ENCODE results near the gene CWC25. TPM values are rescaled to one million over a fixed set of nuclear protein-coding genes. Genes with fewer than 3 reads are reported as not detected.

The CWC25 gene
- total and polyA plus RNA-seq, 2 of the 13 experiments (the other 11 are each of a cell fraction or from before 2014, with no cell fraction given) = 15.6 to 22.7 TPM

- no peak for TF ChIP-seq FOXM1 (CRISPR knock-in tag; IDR thresholded peaks at IDR 0.05)
- TF ChIP-seq JUN (CRISPR knock-in tag; IDR thresholded peaks at IDR 0.05) = no peak
- 0 out of 2 replicates have a peak, but pooled peaks have one; percentile 74 for TF ChIP-seq NCOA1 (CRISPR knock-in tag; IDR thresholded peaks at IDR 0.05)
- no peak for TF ChIP-seq PLSCR1 (CRISPR knock-in tag; IDR thresholded peaks at IDR 0.05; ENCODE audit: borderline replicate concordance)
- no peak for TF ChIP-seq NFAT5 (CRISPR knock-in tag; IDR thresholded peaks at IDR 0.05)
- TF ChIP-seq FOSL2 (CRISPR knock-in tag; IDR thresholded peaks at IDR 0.05) = 0 out of 2 replicates have a peak, but pooled peaks have one; percentile 8
- TF ChIP-seq HDAC2 (CRISPR knock-in tag; IDR thresholded peaks at IDR 0.05) = peak; percentile 49; the same call in 1 of the 2 replicates
- TF ChIP-seq TARDBP (CRISPR knock-in tag; IDR thresholded peaks at IDR 0.05) = no peak
- TF ChIP-seq ZFP82 (CRISPR knock-in tag; IDR thresholded peaks at IDR 0.05; ENCODE audit: borderline replicate concordance) = 0 out of 2 replicates have a peak, but pooled peaks have one; percentile 15
- no peak for TF ChIP-seq SKI (IDR thresholded peaks at IDR 0.05; ENCODE audit: partially characterized antibody)
- no peak for TF ChIP-seq TRIM24 (CRISPR knock-in tag; IDR thresholded peaks at IDR 0.05)
- TF ChIP-seq SALL1 (CRISPR knock-in tag; IDR thresholded peaks at IDR 0.05) = no peak
- no peak for TF ChIP-seq ZNF557 (CRISPR knock-in tag; IDR thresholded peaks at IDR 0.05)
- no peak for TF ChIP-seq GLI4 (CRISPR knock-in tag; IDR thresholded peaks at IDR 0.05; ENCODE audit: borderline replicate concordance)
- TF ChIP-seq ZMYM2 (CRISPR knock-in tag; IDR thresholded peaks at IDR 0.05) = peak; percentile 24; the same call in 1 of the 2 replicates
- no peak for TF ChIP-seq SMARCE1 (IDR thresholded peaks at IDR 0.05; ENCODE audit: borderline replicate concordance)
- no peak for TF ChIP-seq ZNF510 (CRISPR knock-in tag; IDR thresholded peaks at IDR 0.05; ENCODE audit: low read depth)
- peak; percentile 40; the same call in 1 of the 2 replicates for TF ChIP-seq TBX2 (CRISPR knock-in tag; IDR thresholded peaks at IDR 0.05; ENCODE audit: borderline replicate concordance)
- TF ChIP-seq BRF2 (CRISPR knock-in tag; IDR thresholded peaks at IDR 0.05) = no peak
- no peak for TF ChIP-seq JARID2 (CRISPR knock-in tag; IDR thresholded peaks at IDR 0.05; ENCODE audit: insufficient replicate concordance)
- no peak; the same call in 1 of the 2 replicates for TF ChIP-seq FOXP4 (CRISPR knock-in tag; IDR thresholded peaks at IDR 0.05)
Measured at GRCh38 chr17:38867179-38867967, 42.3 kb upstream of the CWC25 start (continued).

Measured in HepG2 (cell line).